ENCODE results near the gene NEK11.

DNA sequence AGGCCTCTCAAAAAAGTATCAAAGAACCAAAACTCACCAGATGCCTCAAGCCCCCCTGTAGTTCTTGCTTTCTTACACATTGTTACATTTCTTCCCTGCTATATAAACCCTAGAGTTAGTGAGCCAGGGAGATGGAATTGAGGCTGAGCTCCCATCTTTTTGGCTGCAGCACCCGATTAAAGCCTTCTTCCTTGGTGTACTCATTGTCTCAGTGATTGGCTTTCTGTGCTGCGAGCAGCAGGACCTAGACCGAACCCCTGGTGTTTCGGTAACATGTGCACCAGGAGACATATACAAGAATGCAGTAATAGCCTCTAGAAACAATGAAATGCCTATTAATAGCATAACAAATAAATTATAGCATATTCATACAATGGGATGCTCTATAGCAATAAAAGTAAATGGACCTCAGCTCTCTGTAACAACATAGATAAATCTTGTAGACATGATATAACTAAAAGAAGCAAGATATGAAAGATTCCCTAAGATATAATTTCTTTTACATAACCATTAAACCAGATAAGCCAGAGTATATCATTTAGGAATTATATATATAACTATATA lies 174.0 kb downstream of the NEK11 start:
- TF ChIP-seq, protein P1, sequence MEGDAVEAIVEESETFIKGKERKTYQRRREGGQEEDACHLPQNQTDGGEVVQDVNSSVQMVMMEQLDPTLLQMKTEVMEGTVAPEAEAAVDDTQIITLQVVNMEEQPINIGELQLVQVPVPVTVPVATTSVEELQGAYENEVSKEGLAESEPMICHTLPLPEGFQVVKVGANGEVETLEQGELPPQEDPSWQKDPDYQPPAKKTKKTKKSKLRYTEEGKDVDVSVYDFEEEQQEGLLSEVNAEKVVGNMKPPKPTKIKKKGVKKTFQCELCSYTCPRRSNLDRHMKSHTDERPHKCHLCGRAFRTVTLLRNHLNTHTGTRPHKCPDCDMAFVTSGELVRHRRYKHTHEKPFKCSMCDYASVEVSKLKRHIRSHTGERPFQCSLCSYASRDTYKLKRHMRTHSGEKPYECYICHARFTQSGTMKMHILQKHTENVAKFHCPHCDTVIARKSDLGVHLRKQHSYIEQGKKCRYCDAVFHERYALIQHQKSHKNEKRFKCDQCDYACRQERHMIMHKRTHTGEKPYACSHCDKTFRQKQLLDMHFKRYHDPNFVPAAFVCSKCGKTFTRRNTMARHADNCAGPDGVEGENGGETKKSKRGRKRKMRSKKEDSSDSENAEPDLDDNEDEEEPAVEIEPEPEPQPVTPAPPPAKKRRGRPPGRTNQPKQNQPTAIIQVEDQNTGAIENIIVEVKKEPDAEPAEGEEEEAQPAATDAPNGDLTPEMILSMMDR (conservative IDR thresholded peaks at IDR 0.05; ENCODE audit: low read depth, low read length): no peak
- TF ChIP-seq EZH2 (IDR thresholded peaks at IDR 0.05; ENCODE audit: borderline replicate concordance, low read depth, low read length, poor library complexity, severe bottlenecking): no peak

All from A673 (cell line).